Body of pancreas (tissue), 4 donors: ENCODE measurements around the gene CARHSP1.
"Not testable (repeated sequence)": the region's sequence is repeated elsewhere in the genome, so short reads cannot be mapped to it uniquely, and the experiment has no call there.

Experiments
- CTCF ChIP-seq, 7 experiments: fragments of 450-650 bp in 4 of 7; fragments of 200-600 bp in 3 of 7; sonication (generic) in 3 of 7; IDR thresholded peaks; one replicate each; pipeline ENCODE4 v1.5.1; 2016 to 2019; ENCODE audit warnings: antibody characterized with exemption in 7 of 7
- POLR2A ChIP-seq, 3 donors: fragments of 450-650 bp; IDR thresholded peaks; one replicate each; pipeline ENCODE4 v1.6.1; 2016; ENCODE audit warnings: antibody characterized with exemption in 3 of 3, mild to moderate bottlenecking in 2 of 3

- not testable (repeated sequence) for TF ChIP-seq POLR2A, CTCF (IDR thresholded peaks at IDR 0.05)
Observed at GRCh38 chr16:8875317-8875716, 6.5 kb upstream of the CARHSP1 start.
